Measurements from ENCODE around the gene FAM170B.

DNA sequence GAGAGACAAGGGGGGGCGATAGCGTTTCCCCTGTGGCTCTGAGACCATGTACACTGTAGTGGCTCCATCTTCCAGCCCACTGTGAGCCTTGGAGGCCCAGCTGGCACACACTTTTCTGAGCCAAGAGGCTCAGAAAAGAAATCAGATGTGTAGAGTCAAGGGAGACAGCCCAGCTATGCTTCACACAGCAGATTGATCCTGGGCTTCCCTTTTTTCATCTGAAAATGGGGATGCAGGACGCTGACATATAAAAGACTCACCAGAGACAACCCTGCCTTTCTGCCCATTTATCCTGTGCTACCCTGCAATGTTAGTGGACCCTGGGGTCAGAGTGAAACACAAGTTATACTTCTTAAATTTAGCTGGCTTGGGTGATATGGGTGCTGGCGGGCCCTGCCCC is 40.0 kb upstream of the FAM170B start:
- TF ChIP-seq EP300 (IDR thresholded peaks at IDR 0.05) (no peak), POLR2A (IDR thresholded peaks at IDR 0.05) (no peak)
- TF ChIP-seq, protein P1, sequence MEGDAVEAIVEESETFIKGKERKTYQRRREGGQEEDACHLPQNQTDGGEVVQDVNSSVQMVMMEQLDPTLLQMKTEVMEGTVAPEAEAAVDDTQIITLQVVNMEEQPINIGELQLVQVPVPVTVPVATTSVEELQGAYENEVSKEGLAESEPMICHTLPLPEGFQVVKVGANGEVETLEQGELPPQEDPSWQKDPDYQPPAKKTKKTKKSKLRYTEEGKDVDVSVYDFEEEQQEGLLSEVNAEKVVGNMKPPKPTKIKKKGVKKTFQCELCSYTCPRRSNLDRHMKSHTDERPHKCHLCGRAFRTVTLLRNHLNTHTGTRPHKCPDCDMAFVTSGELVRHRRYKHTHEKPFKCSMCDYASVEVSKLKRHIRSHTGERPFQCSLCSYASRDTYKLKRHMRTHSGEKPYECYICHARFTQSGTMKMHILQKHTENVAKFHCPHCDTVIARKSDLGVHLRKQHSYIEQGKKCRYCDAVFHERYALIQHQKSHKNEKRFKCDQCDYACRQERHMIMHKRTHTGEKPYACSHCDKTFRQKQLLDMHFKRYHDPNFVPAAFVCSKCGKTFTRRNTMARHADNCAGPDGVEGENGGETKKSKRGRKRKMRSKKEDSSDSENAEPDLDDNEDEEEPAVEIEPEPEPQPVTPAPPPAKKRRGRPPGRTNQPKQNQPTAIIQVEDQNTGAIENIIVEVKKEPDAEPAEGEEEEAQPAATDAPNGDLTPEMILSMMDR (IDR thresholded peaks at IDR 0.05), result no peak

Data from sigmoid colon (tissue), 4 donors.